Activated CD8-positive, alpha-beta memory T cell treated with anti-CD3 and anti-CD28 coated beads, Interleukin-2, amount 50 U/mL, for 48 hours (primary cell): Measurements from ENCODE around the gene PDXK.
"Not testable (repeated sequence)": the region's sequence is repeated elsewhere in the genome, so short reads cannot be mapped to it uniquely, and the experiment has no call there.

Experiments
- DNase-seq: peaks from one replicate; pipeline ENCODE4 v3.0.0-alpha.2; 2020

PDXK gene

DNA sequence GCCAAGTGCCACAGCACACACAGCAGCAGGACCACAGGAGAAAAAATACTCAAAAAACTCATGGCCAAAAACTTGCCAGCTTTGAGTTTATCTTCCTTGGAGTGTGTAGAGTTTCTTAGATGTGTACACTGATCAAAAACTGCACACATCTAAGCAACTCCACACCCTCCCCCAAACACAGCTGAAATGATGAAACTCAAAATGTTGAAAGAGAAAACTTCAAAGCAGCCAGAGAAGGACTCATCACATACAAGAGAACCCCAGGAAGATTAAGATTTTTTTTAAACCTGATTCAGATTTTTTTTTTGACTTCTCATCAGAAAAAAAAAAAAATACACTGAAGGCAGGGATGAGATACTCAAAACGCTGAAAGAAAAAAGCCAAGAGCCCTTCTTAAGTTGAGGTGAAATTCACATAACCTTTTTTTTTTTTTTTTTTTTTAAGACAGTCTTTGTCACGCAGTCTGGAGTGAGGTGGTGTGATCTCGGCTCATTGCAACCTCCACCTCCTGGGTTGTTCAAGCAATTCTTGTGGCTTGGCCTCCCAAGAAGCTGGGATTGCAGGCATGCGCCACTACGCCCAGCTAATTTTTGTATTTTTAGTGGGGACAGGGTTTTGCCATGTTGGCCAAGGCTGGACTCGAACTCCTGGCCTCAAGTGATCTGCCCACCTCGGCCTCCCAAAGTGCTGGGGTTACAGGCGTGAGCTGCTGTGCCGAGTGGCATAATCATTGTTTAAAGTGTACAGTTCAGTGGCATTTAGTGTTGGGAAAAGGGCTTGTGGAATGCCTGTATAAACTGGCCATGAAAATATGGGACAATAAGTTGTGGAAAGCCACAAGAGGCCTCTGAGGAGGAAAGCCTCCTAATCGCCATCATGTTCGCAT, 20.9 kb upstream of the PDXK start:
- no peak for DNase-seq

DNA sequence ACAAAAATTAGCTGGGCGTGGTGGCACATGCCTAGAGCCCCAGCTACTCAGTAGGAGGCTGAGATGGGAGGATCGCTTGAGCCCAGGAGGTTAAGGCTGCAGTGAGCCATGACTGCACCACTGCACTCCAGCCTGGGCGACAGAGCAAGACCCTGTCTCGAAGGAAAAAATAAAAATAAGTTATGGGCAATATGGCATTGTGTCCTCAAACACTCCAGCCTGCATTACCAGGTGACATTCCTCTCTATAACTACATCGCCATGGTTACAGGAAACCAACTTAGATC, 19.5 kb upstream of the PDXK start:
- not testable (repeated sequence) for DNase-seq

DNA sequence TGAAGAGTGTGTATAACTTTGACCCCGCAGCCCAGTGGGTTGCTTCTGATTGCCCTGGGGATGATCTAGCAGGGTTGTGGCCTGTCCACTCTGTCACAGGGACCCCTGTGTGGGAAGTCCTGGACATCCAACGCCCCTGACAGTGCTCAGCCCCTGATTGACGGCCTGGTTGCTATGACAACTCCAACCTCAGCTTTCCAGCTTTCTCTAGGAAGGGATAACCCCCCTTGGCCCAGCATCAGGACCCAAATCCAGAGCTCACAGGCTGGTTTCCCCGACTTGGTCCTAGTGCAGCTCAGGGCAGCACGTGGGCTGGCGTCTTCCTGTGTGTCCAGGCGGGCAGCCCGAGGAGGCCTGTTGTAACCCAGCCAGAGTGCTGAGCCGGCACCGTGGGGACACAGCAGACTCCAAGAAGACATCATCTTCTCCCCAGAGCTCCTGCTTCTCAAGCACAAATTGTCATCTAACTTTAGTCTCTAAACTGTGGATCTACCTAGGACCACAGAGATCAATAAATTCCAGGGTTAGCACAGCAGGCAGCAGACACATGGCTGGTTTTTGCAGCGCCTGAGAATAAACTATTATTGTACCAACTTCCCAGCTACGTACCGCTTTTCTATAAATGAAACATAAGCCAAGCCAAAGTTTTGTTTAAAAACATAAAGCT, 18.9 kb upstream of the PDXK start:
- no peak for DNase-seq

DNA sequence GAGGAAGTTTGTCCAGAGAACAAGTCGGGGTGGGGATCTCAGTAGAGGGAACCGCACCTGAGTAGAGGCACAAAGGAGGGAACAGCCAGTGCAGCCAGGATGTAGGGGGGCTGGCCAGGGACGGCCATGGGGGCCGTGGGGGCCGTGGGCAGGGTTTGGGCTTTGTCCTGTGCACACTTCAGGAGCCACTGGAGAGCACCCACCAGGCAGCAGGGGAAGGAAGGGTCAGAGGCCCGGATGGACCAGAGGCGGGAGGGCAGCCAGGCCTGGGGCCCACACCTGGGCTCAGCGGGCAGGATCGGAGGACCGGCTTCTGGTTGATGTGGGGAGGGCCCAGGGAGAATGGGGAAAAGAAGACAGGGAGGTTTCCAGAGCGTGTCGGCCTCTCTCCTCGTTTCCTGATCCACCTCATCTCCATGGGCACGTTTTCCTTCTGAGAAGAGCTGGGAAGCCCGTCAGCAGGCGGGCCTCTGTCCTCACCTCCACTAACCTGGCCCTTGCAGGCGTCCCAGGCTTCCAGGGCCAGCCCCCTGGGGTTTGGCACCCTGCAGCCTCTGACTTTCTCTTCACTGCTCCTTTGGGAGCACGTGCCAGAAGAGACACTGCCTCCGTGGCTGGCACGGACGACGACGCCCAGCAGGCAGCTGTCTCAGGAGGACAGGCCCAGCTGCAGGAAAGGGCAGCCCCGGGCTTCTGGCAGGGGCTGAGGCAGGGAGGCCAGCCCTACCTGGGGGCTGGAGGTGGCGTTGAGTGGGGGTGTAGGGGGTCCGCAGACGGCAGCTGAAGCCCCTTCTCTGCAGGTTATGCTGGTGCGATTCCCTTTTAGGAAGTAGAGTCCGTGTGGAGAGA, 16.8 kb upstream of the PDXK start:
- DNase-seq: no peak

DNA sequence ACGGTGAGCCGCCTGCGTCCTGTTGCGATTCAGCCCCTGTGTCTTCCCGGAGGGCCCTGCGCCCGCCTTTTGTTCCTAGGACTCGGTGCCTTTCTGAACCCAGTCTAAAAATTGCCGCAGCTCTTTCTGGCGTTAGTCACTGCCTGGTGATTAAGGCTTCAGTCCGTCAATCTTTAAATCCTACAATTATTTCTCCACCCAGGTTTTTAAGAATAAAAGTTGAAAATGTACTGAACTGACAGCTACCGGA, 16.2 kb upstream of the PDXK start:
- no peak for DNase-seq

DNA sequence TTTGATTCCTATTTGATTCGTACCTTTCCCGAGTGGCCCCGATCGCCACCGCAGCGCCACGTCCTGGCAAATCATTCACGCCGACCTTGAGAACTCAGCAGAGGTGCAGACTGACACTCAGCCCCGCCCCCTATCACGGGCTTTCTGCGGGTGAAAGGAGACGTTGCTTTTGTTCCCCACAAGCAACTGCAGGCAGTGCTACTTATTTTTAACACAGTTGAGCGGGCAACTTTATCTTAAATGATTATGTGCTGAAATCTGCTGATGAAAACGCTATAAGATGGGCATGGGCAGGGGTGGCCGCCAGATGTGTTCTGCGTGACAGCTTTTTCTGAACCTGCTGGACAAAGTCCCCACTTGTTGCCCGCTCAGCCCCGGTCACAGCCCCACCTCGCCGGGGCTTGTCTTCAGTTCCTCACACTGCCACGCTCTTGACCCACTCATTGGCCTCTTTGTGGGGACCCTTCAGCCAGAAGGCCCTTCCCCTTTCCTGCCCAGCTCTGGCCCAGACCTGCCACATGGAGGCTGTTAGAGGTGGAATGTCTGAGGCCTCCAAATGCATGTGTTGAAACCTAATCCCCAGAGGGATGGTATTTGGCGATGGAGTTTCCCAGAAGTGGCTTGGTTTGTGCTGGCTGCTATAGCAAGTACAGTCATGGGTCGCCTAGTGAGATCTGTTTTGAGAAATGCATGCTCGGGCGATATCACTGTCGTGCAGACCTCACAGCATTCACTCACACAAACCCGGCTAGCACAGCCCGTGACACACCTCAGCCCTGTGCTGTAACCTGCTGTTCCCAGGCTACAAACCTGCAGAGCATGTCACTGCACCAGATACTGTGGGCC, 15.7 kb upstream of the PDXK start:
- DNase-seq: no peak

DNA sequence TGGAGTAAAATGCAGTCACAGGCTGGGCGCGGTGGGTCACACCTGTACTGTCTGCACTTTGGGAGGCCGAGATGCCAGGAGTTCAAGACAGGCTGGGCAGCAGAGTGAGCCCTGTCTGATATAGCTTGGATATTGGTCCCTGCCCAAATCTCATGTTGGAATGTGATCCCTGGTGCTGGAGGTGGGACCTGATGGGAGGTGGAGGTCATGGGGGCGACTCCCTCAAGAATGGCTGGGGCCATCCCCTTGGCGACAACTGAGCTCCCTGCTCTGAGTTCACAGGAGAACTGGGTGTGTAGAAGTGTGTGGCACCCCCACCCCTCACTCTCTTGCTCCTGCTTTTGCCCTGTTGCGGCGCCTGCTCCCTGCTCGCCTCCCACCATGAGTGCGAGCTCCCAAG, 11.5 kb upstream of the PDXK start:
- no peak for DNase-seq

DNA sequence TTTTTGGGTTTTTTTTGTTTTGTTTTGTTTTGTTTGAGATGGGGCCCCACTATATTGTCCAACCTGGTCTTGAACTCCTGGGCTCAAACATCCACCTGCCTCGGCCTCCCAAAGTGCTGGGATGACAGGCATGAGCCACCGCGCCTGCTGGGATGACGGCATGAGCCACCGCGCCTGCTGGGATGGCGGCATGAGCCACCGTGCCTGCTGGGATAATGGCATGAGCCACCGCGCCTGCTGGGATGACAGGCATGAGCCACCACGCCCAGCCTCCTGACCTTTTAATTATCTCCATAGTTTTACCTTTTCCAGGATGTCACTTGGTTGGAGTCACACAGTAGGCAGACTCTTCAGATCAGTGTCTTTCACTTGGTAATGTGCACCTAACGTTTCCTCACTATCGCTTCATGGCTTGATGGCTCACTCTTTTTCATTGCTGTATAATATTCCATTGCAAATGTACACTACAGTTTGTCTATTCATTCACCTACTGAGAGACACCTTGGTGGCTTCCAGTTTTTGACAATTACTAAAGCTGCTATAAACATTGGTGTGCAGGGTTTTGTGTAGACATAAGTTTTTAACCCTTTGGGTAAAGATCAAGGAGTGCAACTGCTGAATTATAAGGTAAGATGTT, 10.1 kb upstream of the PDXK start:
- DNase-seq: no peak

DNA sequence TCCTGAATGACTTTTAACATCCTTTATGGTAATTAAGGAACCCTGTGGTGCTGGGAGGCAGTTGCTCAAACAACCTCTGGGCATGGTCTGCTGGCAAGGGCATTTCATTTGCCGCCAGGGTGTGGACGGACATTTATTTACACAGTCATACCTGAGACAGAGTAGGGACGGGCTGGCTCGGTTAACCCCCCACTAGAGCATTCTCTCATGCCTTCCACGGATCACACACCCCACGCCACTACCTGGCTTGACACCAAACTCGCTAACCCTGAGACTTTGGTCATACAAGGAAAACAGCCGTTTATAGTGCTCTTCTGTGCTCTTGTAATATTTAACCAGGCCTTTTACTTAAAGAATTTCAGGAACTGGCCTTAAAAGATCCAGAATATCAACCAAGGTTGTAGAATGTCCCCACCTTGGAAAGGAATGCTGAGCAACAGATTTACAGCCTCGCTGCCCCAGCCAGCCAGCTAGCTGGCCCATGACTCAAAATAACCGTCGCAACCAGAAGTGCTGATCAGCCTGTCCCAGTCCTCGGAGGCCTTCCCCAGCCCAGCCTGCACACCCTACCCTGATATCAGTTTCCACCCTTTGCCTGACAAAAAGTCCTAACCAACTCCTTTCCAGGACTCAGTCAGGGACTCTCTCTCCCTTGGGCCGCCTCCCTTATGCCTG, 6.5 kb upstream of the PDXK start:
- DNase-seq: no peak

DNA sequence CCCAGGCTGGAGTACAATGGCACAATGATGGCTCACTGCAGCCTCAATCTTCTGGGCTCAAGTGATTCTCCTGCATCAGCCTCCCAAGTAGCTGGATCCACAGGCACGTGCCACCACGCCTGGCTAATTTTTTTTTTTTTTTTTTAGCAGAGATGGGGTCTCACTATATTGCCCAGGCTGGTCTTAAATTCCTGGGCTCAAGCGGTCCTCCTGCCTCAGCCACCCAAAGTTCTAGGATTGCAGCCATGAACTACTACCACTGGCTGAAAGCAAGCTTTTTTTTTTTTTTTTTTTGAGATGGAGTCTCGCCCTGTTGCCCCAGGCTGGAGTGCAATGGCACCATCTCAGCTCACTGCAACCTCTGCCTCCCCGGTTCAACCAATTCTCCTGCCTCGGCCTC, 5.8 kb upstream of the PDXK start:
- not testable (repeated sequence) for DNase-seq

DNA sequence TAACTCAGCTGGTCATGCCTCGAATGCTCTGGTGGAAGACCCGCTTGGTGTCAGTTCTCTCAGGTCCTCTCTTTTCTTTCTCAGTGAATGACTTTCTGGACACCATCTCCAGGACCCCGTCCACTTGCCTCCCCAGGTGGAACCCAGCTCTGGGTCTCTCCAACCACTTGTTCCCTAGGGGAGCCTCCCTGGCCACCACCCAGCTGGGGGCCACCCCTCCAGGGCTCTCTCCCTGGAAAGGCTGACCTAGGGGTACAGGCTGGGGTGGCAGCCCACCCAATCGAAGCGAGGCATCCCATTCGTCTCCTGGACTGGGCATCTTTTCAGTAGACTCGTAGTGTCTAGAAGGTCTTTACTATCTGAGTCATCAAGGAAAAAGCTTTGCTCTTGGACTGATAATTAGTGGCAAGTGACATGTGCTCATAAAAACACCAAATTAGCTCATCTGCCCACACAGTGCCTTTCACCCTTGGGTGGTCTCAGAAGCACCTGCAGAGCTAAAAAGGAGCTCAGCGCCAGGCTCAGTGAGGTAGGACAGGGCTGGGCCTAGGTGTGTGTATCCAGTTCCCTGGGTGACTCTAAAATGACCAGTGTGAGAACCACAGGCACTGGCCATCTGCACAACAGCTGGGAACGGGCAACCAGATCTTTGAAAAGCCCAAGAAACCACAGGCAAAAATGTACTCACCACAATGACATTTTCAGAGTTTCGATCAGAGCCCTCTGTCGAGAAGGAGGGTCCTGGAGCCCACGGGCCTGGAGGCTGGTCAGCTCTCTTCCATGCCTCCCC, 2.4 kb upstream of the PDXK start:
- no peak for DNase-seq

DNA sequence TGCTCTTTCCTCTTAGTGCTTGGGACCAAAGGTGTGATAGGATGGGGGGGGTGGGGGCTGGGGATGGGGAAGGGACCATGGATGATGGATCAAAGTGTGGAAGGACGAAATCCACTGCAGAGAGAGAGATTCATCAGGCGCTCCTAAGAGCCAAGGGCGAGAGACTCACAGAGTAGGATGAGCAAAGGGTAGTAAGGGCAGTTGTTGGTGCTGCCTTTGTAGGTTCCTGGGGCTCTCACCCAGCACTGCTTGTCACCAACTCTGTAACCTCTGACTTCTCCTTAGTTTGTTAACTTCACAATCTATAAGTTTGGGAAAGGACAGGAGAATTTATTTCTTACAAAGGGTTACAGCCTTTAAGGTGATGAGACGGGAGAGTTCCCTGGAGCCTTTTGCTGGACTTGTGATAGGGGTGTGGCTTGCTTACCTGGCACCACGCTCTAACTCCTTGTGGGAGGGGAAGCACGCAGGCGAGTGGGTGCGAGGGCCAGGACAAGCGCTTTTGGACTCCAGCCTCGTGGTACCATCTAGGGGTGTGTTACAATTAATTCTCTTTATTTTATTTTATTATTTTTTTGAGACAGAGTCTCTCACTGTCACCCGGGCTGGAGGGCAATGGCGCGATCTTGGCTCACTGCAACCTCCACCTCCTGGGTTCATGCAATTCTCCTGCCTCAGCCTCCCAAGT, 1.6 kb upstream of the PDXK start:
- no peak for DNase-seq

DNA sequence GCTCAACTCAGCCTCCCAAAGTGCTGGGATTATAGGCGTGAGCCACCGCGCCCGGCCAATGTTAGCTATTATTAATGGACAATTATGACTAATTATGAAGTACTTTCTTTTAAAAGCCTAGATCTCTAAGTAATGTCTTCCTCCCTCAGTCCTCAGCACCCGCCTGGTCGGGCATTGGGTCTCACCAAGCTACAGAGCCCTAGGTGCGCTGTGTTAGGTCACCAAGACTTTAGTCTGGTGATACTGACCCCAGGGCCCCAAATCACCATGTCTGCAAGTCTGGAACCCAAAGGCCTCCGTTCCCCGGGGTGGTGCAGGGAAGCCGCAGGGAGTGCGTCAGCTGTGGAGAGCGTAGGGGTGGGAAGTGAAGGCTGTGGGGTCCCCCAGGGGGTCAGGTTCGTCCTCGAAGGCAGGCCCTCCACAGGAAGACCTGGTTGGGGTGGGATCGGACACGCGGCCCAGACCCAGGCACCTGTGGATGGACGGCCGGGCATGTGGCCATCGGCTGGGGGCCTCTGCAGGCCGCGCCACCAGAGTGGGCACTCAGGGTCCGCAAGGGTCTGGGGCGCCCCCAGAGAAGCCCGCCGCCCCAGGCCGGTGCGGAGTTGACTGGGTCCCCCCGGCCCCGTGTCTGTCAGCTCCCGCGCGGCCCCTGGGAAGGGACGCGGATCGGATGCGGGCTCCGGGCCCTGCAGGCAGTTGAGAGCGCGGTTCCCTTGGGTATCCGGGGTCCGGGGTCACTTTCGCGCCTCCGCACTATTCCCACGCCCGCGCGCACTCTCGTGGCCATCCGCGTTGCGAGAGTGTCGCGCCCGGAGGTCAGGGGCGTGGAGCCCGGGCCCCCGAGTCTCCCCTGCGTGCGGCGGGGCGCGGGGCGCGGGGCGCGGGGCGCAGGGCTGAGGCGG, 710 bp upstream of the PDXK start:
- DNase-seq: no peak

DNA sequence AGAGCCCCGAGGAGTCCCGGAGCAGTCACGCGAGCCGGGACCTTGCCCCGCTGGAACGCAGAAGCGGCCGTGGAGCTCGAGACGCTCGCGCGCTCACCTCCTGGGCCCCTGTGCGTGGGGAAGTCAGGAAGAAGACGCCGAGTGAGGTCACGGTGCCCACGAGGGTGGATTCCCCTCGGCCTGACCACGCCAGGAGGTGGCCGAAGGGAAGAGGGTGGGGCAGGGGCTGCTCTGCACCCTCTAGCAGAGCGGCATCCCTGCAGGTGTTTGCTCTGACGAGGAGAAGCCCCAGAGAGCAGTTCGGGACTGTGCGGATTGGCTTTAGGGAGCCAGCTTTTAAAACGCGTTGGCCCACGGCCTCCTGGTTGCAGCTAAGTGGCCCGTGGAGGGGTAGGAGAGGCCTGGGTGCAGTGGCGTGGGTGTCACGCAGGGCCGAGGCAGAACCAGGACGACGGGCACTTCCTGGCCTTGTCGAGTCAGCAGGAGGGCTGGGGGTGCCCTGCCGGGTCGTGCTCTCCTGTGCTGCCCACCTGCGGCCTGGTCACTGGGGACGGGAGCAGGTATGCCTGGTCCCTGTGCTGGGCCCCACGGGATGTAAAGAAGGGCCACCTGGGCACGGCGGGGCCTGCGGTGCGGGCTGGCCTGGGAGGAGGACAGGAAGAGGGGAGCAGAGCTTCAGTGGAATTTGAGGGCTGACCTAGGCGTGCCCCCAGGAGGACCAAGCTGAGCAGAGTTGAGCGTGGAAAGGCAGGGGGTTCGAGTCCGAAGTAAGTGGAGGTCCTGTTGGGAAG, 1.0 kb downstream of the PDXK start:
- no peak for DNase-seq

DNA sequence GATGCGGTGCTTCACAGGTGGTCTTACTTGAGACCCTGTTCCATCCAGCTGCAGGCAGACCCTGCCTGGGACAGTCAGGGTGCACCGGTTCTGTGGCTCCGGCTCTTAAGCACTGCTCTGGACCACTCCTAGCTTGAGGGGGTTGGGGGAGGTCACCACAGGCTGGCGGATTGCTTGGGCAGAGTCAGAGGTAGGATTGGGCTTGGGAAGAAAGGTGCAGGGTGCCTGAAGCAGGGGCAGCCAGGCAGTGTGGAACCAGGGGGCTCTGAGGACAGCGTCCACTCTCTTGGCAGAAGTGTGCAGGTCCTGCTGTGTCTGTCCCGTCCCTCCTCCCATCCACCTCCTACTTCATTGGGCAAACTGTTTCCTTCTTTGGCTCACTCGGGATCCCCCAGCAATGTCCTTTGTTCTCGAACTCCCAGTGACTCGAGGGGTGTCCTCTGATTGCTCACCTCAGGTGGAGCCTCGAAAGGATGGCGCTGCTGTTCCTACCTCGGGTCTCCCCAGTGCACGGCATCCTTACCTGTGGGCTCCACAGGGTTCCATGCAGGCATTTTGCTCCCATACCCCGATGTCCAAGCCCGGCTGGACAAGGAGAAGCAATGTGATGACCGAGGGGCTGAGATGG, 1.7 kb downstream of the PDXK start:
- no peak for DNase-seq

DNA sequence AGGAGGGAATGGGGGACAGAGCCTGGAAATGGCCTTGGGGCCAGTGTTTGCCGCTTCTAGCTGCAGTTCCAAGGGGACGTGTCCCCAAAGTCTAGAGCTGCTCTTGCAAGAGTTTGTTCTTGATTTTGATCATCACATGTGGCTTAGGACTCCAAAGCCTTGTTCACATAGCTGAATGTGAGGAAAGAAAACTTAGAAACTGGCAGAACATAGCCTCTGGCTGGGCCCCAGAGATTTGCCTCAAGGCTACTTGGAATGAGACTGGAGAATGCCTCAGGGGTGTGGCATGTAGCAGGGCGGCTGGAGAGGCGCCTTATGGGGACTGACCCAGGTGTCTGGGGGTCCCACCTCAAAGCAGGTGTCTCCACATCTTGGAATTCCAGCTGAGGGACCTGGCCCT, 2.3 kb downstream of the PDXK start:
- DNase-seq: no peak

DNA sequence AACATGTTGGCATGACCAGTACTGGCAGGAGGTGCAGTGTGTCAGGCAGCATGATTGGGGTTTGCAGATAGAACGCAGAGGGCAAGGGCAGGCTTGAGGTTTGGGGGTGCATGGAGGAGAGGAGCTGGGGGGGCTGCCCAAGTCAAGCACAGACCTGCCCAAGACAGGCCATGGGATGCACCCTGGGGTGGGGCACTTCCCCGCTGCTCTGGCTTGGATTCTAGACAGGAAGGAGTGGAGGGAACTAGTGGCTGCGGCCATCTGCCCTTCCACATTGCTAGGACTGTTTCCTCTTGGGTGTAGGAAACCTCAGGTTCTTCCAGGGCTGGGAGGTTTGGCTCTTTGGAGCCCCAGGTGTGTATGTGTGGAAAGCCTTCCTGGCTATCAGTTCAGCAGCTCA, 3.0 kb downstream of the PDXK start:
- no peak for DNase-seq

DNA sequence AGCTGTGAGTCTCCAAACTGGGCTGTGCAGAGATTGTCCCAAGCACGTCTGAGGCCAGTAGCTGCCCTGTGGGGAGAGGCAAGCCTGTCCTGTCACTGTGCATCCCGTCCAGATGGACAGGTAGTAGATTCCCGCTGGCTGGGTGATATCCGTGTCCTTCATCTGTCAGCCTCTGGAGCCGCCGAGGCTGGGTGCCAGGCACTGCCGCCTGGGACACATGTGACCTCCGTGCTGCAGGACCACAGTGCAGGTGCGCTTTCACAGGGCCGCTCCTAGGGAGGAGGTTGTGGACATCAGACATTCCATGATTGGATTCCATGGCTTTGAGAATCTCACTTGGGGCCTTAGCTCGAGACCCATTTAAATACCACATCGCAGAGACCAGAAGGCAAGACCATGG, 4.7 kb downstream of the PDXK start:
- DNase-seq: no peak
